ENCODE measurements around the gene PHACTR3. TPM values are rescaled to one million over a fixed set of nuclear protein-coding genes. Genes with fewer than 3 reads are reported as not detected.

Gene PHACTR3
- total RNA-seq, 1 donor from 2014 or later = 22.3 TPM

DNA sequence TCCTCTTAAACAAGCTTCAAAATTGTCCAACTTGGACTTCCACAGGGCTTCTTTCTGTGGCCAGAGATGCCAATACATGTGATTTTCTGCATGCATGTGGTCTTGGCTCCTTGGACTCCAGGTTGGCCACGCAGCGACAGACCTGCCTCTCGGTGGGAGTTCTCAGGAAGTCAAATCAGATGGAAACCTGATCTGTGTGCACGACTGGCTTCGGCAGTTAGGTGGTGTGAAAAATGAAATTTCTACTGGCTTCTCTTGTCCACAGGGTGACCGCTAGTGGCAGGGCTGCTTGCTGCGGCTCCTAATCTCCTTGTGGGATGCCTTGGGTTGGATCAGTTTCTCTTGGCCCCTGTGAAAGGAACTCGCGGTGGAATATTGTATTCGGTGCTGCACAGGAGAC is 57.3 kb downstream of the PHACTR3 start:
- Mint-ChIP-seq H3K9me3 (peaks cover 18% of the 10 kb centered on the region), H3K36me3 (ENCODE audit: low read depth) (peaks cover 19% of the 10 kb centered on the region), H3K4me3 (no peak overlapping the region), H3K4me1 (no peaks in the 10 kb centered on the region), H3K27me3 (ENCODE audit: low read depth) (peaks cover 81% of the 10 kb centered on the region), H3K27ac (ENCODE audit: unreplicated experiment) (no peak overlapping the region)
- TF ChIP-seq, protein P1, sequence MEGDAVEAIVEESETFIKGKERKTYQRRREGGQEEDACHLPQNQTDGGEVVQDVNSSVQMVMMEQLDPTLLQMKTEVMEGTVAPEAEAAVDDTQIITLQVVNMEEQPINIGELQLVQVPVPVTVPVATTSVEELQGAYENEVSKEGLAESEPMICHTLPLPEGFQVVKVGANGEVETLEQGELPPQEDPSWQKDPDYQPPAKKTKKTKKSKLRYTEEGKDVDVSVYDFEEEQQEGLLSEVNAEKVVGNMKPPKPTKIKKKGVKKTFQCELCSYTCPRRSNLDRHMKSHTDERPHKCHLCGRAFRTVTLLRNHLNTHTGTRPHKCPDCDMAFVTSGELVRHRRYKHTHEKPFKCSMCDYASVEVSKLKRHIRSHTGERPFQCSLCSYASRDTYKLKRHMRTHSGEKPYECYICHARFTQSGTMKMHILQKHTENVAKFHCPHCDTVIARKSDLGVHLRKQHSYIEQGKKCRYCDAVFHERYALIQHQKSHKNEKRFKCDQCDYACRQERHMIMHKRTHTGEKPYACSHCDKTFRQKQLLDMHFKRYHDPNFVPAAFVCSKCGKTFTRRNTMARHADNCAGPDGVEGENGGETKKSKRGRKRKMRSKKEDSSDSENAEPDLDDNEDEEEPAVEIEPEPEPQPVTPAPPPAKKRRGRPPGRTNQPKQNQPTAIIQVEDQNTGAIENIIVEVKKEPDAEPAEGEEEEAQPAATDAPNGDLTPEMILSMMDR (conservative IDR thresholded peaks at IDR 0.05) = no peak
- no peak for DNase-seq (ENCODE audit: low read depth, low spot score)

DNA sequence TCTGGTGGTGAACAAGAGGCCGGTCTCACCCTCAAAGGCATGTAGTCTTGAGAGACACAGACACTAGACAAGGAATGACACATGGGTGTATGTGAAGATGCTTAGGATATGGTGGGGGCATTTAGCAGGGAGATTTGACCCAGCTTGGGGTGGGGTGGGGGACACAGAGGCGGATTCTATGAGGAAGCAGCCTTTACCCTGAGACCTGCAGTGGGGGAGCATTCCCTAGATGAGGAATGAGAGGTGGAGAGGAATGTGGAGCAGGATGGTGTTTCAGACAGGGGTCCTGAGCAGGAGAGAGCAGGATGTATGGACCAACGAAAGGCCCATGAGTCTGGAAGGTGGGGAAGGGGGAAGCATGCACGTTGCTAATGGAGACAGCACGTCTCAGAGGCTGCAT is 57.8 kb downstream of the PHACTR3 start:
- TF ChIP-seq, protein P1 (conservative IDR thresholded peaks at IDR 0.05) = no peak
- peaks cover 15% of the 10 kb centered on the region for H3K9me3 Mint-ChIP-seq
- no peak for DNase-seq (ENCODE audit: low read depth, low spot score)
- H3K27ac Mint-ChIP-seq (ENCODE audit: unreplicated experiment) = no peak overlapping the region
- H3K27me3 Mint-ChIP-seq (ENCODE audit: low read depth) = peaks cover 83% of the 10 kb centered on the region
- H3K36me3 Mint-ChIP-seq (ENCODE audit: low read depth) = peaks cover 16% of the 10 kb centered on the region
- H3K4me3 Mint-ChIP-seq = no peak overlapping the region
- peaks cover under 1% of the 10 kb centered on the region for H3K4me1 Mint-ChIP-seq

DNA sequence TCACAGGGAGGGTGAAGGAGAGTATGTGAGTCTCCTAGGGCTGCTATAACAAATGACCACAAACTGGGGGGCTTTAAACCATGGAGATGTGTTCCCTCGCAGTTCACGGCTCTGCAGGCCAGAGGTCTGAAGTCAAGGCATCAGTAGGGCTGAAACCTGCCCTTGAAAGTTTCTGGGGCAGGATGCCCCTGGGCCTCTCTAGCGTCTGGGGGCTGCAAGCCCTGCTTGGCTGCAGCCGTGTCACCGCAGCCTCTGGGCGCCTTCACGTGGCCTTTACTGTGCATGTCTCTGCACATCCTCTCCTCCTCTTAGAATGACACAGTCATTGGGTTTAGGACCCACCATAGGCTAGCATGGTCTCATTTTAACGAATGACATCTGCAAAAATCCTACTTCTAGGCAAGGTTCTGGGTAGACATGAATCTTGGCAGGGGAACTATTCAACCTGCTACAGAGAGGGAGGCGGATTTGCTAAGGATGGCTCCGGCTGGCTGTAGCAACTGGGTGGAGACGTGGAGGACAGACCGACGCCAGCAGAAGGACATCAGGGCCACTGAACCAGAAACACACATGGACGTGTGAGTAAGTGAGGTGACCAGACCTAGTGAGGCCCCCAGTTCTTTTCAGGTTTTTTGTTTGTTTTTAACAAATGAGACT is 58.6 kb downstream of the PHACTR3 start:
- TF ChIP-seq, protein P1 (conservative IDR thresholded peaks at IDR 0.05) = no peak

DNA sequence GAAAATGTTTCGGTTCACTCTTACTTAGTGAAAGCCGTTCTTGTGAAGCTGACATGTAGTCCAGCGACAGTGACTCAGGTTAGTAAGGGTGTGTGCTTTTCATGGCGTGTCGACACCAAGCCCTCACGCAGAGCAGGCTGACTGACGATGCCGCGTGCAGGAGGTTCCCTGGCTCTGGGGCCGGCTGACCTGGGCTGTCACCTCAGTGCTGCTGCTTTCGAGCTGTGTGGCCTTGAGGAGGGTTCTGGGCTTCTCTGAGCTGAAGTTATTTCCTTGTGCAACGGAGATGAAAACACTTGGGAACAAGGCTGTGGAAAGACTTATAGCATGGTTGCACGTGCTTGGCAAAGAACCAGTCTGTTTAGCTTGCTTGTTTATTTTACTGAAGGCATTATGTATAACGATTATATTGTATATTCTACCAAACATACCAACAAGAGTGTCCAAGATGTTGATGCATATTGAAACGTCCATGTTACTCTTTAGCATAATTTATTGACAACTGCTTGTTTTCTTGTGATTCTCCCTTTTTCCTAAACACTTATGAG is 59.2 kb downstream of the PHACTR3 start:
- Mint-ChIP-seq H3K27ac (ENCODE audit: unreplicated experiment) (no peak overlapping the region), H3K36me3 (ENCODE audit: low read depth) (peaks cover 7% of the 10 kb centered on the region), H3K9me3 (peaks cover 4% of the 10 kb centered on the region), H3K27me3 (ENCODE audit: low read depth) (peaks cover 82% of the 10 kb centered on the region), H3K4me1 (peaks cover 4% of the 10 kb centered on the region), H3K4me3 (no peak overlapping the region)
- TF ChIP-seq, protein P1 (conservative IDR thresholded peaks at IDR 0.05) = no peak
- DNase-seq (ENCODE audit: low read depth, low spot score) = no peak

More for the DNA sequence above, 58.6 kb downstream of the PHACTR3 start:
- Mint-ChIP-seq H3K27me3 (ENCODE audit: low read depth) (peaks cover 85% of the 10 kb centered on the region), H3K27ac (ENCODE audit: unreplicated experiment) (no peak overlapping the region), H3K9me3 (peaks cover 7% of the 10 kb centered on the region), H3K36me3 (ENCODE audit: low read depth) (peaks cover 9% of the 10 kb centered on the region), H3K4me1 (peaks cover 4% of the 10 kb centered on the region), H3K4me3 (no peak overlapping the region)
- no peak for DNase-seq (ENCODE audit: low read depth, low spot score)

DNA sequence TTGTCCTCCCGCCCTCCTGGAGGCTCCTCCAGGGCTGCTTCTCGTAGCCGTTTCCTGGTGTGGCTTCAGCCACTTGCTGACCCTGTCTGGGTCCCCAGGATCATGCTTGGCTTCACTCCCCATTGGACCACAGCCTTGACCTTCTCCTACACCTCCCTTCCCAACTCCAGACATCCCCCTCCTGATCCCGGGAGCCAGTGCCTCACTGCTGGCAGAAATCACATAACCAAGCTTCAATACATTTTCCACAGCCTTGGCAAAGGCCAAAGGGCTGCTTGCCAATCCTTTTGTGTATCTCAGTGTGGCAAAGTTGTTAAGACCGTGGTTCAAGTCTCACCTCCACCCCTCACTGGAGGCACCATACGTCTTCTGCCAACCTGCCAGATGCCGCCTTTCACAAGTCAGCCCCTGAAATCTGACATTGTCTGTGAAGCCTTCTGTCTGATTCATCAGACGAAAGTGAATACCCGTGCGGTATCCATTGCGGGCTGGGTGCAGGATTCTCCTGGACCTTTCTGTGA is 60.1 kb downstream of the PHACTR3 start:
- Mint-ChIP-seq H3K4me1 (peaks cover 4% of the 10 kb centered on the region), H3K27ac (ENCODE audit: unreplicated experiment) (no peak overlapping the region), H3K36me3 (ENCODE audit: low read depth) (peaks cover 3% of the 10 kb centered on the region), H3K4me3 (no peak overlapping the region), H3K27me3 (ENCODE audit: low read depth) (peaks cover 82% of the 10 kb centered on the region), H3K9me3 (peaks cover 2% of the 10 kb centered on the region)
- DNase-seq (ENCODE audit: low read depth, low spot score) = no peak
- TF ChIP-seq, protein P1 (conservative IDR thresholded peaks at IDR 0.05) = no peak
